DOHH2 (cell line): ENCODE results near the gene SLC23A3.
A peak's percentile ranks its signal among the peaks of the same experiment; 100 is the strongest.

Source experiments
- CTCF ChIP-seq: fragments of 200-600 bp; sonication (generic); IDR thresholded peaks from one replicate; pipeline ENCODE4 v1.5.1; 2014; ENCODE audit warnings: antibody characterized with exemption, mild to moderate bottlenecking, low read depth, low read length; ENCODE audit not compliant: poor library complexity, severe bottlenecking
- EZH2phosphoT487 ChIP-seq: fragments of 200-600 bp; sonication (generic); IDR thresholded peaks from 2 replicates; pipeline ENCODE4 v1.6.1; 2017; ENCODE audit warnings: borderline replicate concordance, mild to moderate bottlenecking, antibody characterized with exemption, low read length, moderate library complexity, mixed read lengths

GRCh38 chr2:219175928-219176817 is 6.3 kb upstream of the SLC23A3 start:
- peak; percentile 47 for TF ChIP-seq CTCF
- TF ChIP-seq EZH2phosphoT487: no peak
